H9 (cell line): ENCODE results near the gene FLOT2. TPM values are rescaled to one million over a fixed set of nuclear protein-coding genes. Genes with fewer than 3 reads are reported as not detected.

ENCODE experiments used
- DNase-seq: peaks from one replicate; pipeline ENCODE4 v3.0.0-alpha.2; 2017
- H2AFZ ChIP-seq: one replicate; pipeline ENCODE4 v1.6.1; 2013; ENCODE audit warnings: mild to moderate bottlenecking, low read length, control low read depth, moderate library complexity
- H2AK5ac ChIP-seq: 2 replicates; pipeline ENCODE4 v1.6.1; 2013; ENCODE audit warnings: low read length, control low read depth, mixed read lengths; ENCODE audit not compliant: insufficient read length
- H2BK120ac ChIP-seq: one replicate; pipeline ENCODE4 v1.6.1; 2013; ENCODE audit warnings: low read depth, mild to moderate bottlenecking, low read length, control low read depth, inconsistent platforms; ENCODE audit not compliant: poor library complexity, severe bottlenecking
- H2BK12ac ChIP-seq: 2 replicates; pipeline ENCODE4 v1.6.1; 2013; ENCODE audit warnings: low read length, control low read depth, mixed read lengths, low read depth; ENCODE audit not compliant: insufficient read length
- H2BK15ac ChIP-seq: 2 replicates; pipeline ENCODE4 v1.6.1; 2013; ENCODE audit warnings: low read depth, low read length, control low read depth
- H2BK20ac ChIP-seq: one replicate; pipeline ENCODE4 v1.6.1; 2013; ENCODE audit warnings: low read depth, mild to moderate bottlenecking, low read length, control low read depth, inconsistent platforms; ENCODE audit not compliant: poor library complexity, severe bottlenecking
- H2BK5ac ChIP-seq: 2 replicates; pipeline ENCODE4 v1.6.1; 2013; ENCODE audit warnings: low read length, control low read depth, mixed read lengths; ENCODE audit not compliant: insufficient read length
- H3K14ac ChIP-seq: 2 replicates; pipeline ENCODE4 v1.6.1; 2013; ENCODE audit warnings: low read length, control low read depth; ENCODE audit not compliant: insufficient read depth
- H3K18ac ChIP-seq: 2 replicates; pipeline ENCODE4 v1.6.1; 2013; ENCODE audit warnings: low read depth, mild to moderate bottlenecking, mixed read lengths, low read length, control low read depth; ENCODE audit not compliant: insufficient read length
- H3K23ac ChIP-seq: 2 replicates; pipeline ENCODE4 v1.6.1; 2013; ENCODE audit warnings: low read length, control low read depth, mixed read lengths, low read depth; ENCODE audit not compliant: insufficient read length
- H3K23me2 ChIP-seq: 2 replicates; pipeline ENCODE4 v1.6.1; 2013; ENCODE audit warnings: low read depth, mild to moderate bottlenecking, mixed read lengths, low read length, control low read depth; ENCODE audit not compliant: insufficient read length, poor library complexity, severe bottlenecking
- H3K27ac ChIP-seq: 2 replicates; pipeline ENCODE4 v1.5.1; 2013; ENCODE audit warnings: low read length, control low read depth, mixed read lengths, low read depth; ENCODE audit not compliant: insufficient read length
- H3K27me3 ChIP-seq: 2 replicates; pipeline ENCODE4 v1.6.1; 2013; ENCODE audit warnings: low read length, control low read depth, inconsistent platforms; ENCODE audit not compliant: insufficient read depth
- H3K4ac ChIP-seq: 2 replicates; pipeline ENCODE4 v1.6.1; 2013; ENCODE audit warnings: low read depth, mild to moderate bottlenecking, control low read depth, inconsistent platforms, low read length, moderate library complexity
- H3K4me1 ChIP-seq: 2 replicates; pipeline ENCODE4 v1.6.1; 2013; ENCODE audit warnings: low read length, control low read depth, inconsistent platforms; ENCODE audit not compliant: insufficient read depth
- H3K4me2 ChIP-seq: 2 replicates; pipeline ENCODE4 v1.6.1; 2013; ENCODE audit warnings: low read length, control low read depth, mixed read lengths; ENCODE audit not compliant: insufficient read length, insufficient read depth
- H3K56ac ChIP-seq: 2 replicates; pipeline ENCODE4 v1.6.1; 2013; ENCODE audit warnings: low read depth, mild to moderate bottlenecking, mixed read lengths, low read length, control low read depth; ENCODE audit not compliant: insufficient read length
- H3K79me1 ChIP-seq: 2 replicates; pipeline ENCODE4 v1.6.1; 2013; ENCODE audit warnings: low read depth, mild to moderate bottlenecking, moderate library complexity, low read length, control low read depth, inconsistent platforms; ENCODE audit not compliant: insufficient read depth, poor library complexity, severe bottlenecking
- H3K79me2 ChIP-seq: 2 replicates; pipeline ENCODE4 v1.6.1; 2013; ENCODE audit warnings: low read length, control low read depth, inconsistent platforms; ENCODE audit not compliant: insufficient read depth
- H3K9ac ChIP-seq: 2 replicates; pipeline ENCODE4 v1.6.1; 2013; ENCODE audit warnings: low read length, control low read depth, mixed read lengths; ENCODE audit not compliant: insufficient read length; ENCODE audit errors: extremely low read depth
- H3K9me3 ChIP-seq: one replicate; pipeline ENCODE4 v1.6.1; 2013; ENCODE audit warnings: low read depth, low read length, inconsistent platforms; ENCODE audit not compliant: control insufficient read depth
- H3T11ph ChIP-seq: one replicate; pipeline ENCODE4 v1.6.1; 2013; ENCODE audit warnings: mild to moderate bottlenecking, low read length, control low read depth, inconsistent platforms
- H4K20me1 ChIP-seq: one replicate; pipeline ENCODE4 v1.6.1; 2013; ENCODE audit not compliant: control insufficient read depth, insufficient read length, insufficient read depth
- H4K5ac ChIP-seq: 2 replicates; pipeline ENCODE4 v1.6.1; 2013; ENCODE audit warnings: low read depth, mild to moderate bottlenecking, mixed read lengths, low read length, control low read depth; ENCODE audit not compliant: insufficient read length
- H4K8ac ChIP-seq: replicated peaks from 2 replicates; pipeline ENCODE4 v1.6.1; 2013; ENCODE audit warnings: low read length, control low read depth, mixed read lengths, low read depth; ENCODE audit not compliant: insufficient read length
- H4K91ac ChIP-seq: 2 replicates; pipeline ENCODE4 v1.6.1; 2013; ENCODE audit warnings: low read depth, mild to moderate bottlenecking, moderate library complexity, mixed read lengths, low read length, control low read depth; ENCODE audit not compliant: insufficient read length
- H3K27ac Mint-ChIP-seq, 3 experiments: 2 replicates in 2 of 3; 3 replicates in 1 of 3; pipeline ENCODE4 v1.8.0; 2020 to 2021; ENCODE audit warnings: mixed read lengths in 3 of 3, mild to moderate bottlenecking in 1 of 3, moderate library complexity in 1 of 3
- H3K27me3 Mint-ChIP-seq: 2 replicates; pipeline ENCODE4 v1.8.0; 2021; ENCODE audit warnings: low read depth, mild to moderate bottlenecking, moderate library complexity, mixed read lengths
- H3K36me3 Mint-ChIP-seq, 3 experiments: 2 replicates in 2 of 3; 3 replicates in 1 of 3; pipeline ENCODE4 v1.8.0; 2020 to 2021; ENCODE audit warnings: low read depth in 3 of 3, mixed read lengths in 3 of 3; ENCODE audit not compliant: insufficient read depth in 1 of 3
- H3K4me1 Mint-ChIP-seq, 2 experiments: 2 replicates each; pipeline ENCODE4 v1.8.0; 2020; ENCODE audit warnings: mixed read lengths in 2 of 2
- H3K4me3 Mint-ChIP-seq, 2 experiments: 2 replicates in 1 of 2; 3 replicates in 1 of 2; pipeline ENCODE4 v1.8.0; 2020 to 2021; ENCODE audit warnings: mild to moderate bottlenecking in 2 of 2, mixed read lengths in 2 of 2, moderate library complexity in 1 of 2
- H3K9me3 Mint-ChIP-seq, 2 experiments: 2 replicates in 1 of 2; 3 replicates in 1 of 2; pipeline ENCODE4 v1.8.0; 2020; ENCODE audit warnings: mild to moderate bottlenecking in 2 of 2, mixed read lengths in 2 of 2, moderate library complexity in 1 of 2
- WGBS: extraction: QIAGEN DNeasy Blood & Tissue Kit; methylation state at CpG from one replicate; pipeline ENCODE4 v1.1.7; 2013; ENCODE audit warnings: missing lambda C conversion rate, low lambda C conversion rate, mixed read lengths; ENCODE audit not compliant: insufficient read length; ENCODE audit errors: extremely low coverage; 5-methylcytosine and 5-hydroxymethylcytosine counted together
- total RNA-seq: library from RNA; stranded (reverse); gene quantifications from 2 replicates; pipeline ENCODE4 v1.2.1, GENCODE V29; 2021
- TF ChIP-seq, protein P1 (sequence below): fragments of 200-600 bp; sonication (generic); conservative IDR thresholded peaks from 3 replicates; pipeline ENCODE4 v1.8.0; 2021; ENCODE audit warnings: antibody characterized with exemption, mild to moderate bottlenecking

FLOT2 gene
- total RNA-seq, 1 experiment from 2014 or later, result 173 TPM

GRCh38 chr17:28867276-28867675, 30.3 kb downstream of the FLOT2 start:
- TF ChIP-seq, protein P1, sequence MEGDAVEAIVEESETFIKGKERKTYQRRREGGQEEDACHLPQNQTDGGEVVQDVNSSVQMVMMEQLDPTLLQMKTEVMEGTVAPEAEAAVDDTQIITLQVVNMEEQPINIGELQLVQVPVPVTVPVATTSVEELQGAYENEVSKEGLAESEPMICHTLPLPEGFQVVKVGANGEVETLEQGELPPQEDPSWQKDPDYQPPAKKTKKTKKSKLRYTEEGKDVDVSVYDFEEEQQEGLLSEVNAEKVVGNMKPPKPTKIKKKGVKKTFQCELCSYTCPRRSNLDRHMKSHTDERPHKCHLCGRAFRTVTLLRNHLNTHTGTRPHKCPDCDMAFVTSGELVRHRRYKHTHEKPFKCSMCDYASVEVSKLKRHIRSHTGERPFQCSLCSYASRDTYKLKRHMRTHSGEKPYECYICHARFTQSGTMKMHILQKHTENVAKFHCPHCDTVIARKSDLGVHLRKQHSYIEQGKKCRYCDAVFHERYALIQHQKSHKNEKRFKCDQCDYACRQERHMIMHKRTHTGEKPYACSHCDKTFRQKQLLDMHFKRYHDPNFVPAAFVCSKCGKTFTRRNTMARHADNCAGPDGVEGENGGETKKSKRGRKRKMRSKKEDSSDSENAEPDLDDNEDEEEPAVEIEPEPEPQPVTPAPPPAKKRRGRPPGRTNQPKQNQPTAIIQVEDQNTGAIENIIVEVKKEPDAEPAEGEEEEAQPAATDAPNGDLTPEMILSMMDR, result no peak
- no peaks in the 10 kb centered on the region for H3K27me3 ChIP-seq
- no peak overlapping the region for H3K14ac ChIP-seq
- Mint-ChIP-seq H3K9me3 (no peaks in the 10 kb centered on the region), H3K4me1 (peaks cover 14 to 19% of the 10 kb centered on the region in 2 experiments), H3K36me3 (peaks cover 0 to 3% (median 0%) of the 10 kb centered on the region in 3 experiments; a peak in 1 of 7 replicates), H3K27me3 (peaks cover 12% of the 10 kb centered on the region), H3K4me3 (no peak overlapping the region), H3K27ac (no peak overlapping the region; a peak in 2 of 7 replicates)
- H3K4ac ChIP-seq, result no peak overlapping the region
- H2BK15ac ChIP-seq, result no peak overlapping the region
- H2BK120ac ChIP-seq, result no peak overlapping the region
- no peak overlapping the region for H4K8ac ChIP-seq
- no peak overlapping the region for H2BK20ac ChIP-seq
- H3K56ac ChIP-seq, result no peak overlapping the region
- H2BK5ac ChIP-seq, result no peak overlapping the region
- H4K91ac ChIP-seq, result no peak overlapping the region
- H3K4me1 ChIP-seq, result no peaks in the 10 kb centered on the region; the same call in 1 of the 2 replicates
- no peak overlapping the region for H3K23ac ChIP-seq
- no peaks in the 10 kb centered on the region for H3K79me1 ChIP-seq
- DNase-seq, result no peak
- no peak overlapping the region for H4K5ac ChIP-seq
- no peak overlapping the region for H3T11ph ChIP-seq
- WGBS, result no CpG with 5 or more reads among the region's 7 CpGs
- H4K20me1 ChIP-seq, result no peaks in the 10 kb centered on the region
- H3K9ac ChIP-seq, result no peak overlapping the region
- H2BK12ac ChIP-seq, result no peak overlapping the region
- H3K27ac ChIP-seq, result no peak overlapping the region
- no peaks in the 10 kb centered on the region for H3K9me3 ChIP-seq
- H3K18ac ChIP-seq, result no peak overlapping the region
- H2AFZ ChIP-seq, result no peak overlapping the region
- H3K23me2 ChIP-seq, result no peaks in the 10 kb centered on the region
- no peak overlapping the region for H2AK5ac ChIP-seq
- no peaks in the 10 kb centered on the region for H3K79me2 ChIP-seq
- no peak overlapping the region for H3K4me2 ChIP-seq
